ENCODE data around the gene PCBP4.

Gene PCBP4

GRCh38 chr3:51954713-51955112, 12.5 kb downstream of the PCBP4 start:
- no peak for DNase-seq

DNA sequence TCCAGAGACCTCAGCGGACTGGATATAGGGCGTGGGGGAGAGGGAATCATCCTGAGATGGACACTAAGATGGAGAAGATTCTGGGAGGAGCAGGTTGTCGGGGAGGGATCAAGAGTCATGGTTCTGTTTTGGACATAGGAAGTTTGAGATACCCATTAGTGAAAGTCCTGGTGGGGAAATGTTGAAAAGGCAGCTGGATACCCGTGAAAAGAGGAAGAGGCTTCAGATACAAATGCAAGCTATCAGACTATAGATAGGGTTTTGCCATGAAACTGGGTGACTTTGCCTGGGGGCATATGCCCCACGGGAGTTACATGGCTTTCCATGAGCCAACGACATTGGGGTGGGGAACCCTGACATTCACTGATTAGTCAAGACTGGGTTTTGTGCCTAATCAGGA, 13.1 kb downstream of the PCBP4 start:
- no peak for DNase-seq

DNA sequence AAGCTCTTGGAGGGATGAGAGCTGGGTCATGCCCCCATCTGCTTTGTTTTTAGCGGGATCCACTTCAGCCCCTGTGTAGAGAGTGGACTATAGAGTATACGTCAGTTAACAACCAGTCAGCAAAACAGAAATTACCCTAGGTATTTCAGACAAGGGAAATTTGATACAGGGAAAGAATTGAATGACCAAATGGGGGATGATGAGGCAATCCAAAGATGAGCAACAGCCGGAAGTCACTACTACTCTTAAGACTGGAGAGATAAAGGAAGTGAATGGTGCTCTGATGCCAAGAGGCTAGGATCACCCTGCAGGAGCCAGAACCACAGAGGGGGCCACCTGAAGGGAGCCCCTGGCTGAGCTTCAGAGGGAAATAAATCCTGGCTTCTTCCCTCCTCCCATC, 13.8 kb downstream of the PCBP4 start:
- DNase-seq = no peak

DNA sequence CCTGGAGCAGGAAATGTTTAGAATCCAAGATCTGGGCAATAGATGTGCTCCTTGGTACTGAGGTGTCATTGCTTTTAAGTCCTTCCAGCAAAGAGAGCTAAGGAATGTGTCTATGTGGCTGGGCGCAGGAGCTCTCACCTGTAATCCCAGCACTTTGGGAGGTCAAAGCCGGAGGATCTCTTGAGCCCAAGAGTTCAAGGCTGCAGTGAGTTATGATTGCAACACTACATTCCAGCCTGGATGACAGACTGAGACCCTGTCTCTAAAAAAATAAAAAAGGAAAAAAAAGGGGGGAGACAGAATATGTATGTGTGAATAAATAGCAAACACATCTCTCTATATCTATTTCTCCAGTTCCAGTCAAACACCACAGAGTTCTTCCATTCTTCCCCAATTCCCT, 16.4 kb downstream of the PCBP4 start:
- no peak for DNase-seq

- no peak for DNase-seq
Observed at GRCh38 chr3:51949121-51949520, 18.1 kb downstream of the PCBP4 start.

DNA sequence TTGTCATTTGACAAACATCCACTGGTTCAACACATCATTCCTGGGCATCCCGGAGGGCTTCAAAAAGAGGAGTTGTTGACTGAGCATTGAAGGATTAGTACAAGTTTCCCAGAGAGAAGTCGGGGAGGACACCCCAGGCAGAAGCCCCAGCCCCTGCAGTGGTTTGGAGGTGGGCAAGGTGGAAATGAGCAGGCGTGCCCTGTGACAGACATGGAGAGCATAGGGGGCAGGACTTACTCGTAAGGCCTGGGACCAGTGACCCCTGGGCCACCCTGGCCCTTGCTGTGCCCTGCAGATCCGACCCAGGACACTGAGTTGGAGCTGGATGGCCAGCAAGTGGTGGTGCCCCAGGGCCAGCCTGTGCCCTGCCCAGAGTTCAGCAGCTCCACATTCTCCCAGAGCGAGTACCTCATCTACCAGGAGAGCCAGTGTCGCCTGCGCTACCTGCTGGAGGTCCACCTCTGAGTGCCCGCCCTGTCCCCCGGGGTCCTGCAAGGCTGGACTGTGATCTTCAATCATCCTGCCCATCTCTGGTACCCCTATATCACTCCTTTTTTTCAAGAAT, 19.2 kb downstream of the PCBP4 start:
- DNase-seq = no peak

DNA sequence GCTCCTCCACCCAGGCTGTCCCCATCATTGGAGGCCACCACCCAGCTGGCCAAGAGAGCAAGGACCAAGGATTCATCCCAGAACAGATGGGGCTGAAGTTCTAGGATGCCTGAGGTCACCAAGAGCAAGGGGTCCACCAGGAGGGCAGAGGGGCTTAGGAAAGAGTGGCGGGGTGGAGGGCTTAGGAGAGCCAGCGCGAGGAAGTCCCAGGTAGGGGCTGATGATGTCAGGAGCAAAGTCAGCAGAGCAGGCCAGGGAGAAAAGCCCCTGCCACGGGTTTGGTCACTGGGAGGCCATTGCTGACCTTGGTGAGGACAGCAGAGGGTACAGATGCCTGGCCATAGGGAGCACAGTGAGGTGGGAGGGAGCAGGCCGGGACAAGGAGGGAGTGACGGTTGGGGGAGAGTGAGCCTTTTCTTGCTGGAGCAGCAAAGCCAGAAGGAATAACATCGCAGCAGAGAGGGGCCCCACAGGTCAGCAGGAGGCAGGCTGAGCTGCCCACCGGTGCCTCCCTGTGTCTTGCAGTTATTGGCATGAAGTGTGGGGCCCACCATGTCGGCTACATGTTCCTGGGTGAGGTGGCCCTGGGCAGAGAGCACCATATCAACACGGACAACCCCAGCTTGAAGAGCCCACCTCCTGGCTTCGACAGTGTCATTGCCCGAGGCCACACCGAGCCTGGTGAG, 19.9 kb downstream of the PCBP4 start:
- no peak for DNase-seq

GRCh38 chr3:51946796-51947195, 20.5 kb downstream of the PCBP4 start:
- no peak for DNase-seq

GRCh38 chr3:51945926-51946705, 21.1 kb downstream of the PCBP4 start:
- no peak for DNase-seq

- no peak for DNase-seq
Observed at GRCh38 chr3:51945031-51945840, 22.0 kb downstream of the PCBP4 start.

- no peak for DNase-seq
Observed at GRCh38 chr3:51944451-51945021, 22.7 kb downstream of the PCBP4 start.

DNA sequence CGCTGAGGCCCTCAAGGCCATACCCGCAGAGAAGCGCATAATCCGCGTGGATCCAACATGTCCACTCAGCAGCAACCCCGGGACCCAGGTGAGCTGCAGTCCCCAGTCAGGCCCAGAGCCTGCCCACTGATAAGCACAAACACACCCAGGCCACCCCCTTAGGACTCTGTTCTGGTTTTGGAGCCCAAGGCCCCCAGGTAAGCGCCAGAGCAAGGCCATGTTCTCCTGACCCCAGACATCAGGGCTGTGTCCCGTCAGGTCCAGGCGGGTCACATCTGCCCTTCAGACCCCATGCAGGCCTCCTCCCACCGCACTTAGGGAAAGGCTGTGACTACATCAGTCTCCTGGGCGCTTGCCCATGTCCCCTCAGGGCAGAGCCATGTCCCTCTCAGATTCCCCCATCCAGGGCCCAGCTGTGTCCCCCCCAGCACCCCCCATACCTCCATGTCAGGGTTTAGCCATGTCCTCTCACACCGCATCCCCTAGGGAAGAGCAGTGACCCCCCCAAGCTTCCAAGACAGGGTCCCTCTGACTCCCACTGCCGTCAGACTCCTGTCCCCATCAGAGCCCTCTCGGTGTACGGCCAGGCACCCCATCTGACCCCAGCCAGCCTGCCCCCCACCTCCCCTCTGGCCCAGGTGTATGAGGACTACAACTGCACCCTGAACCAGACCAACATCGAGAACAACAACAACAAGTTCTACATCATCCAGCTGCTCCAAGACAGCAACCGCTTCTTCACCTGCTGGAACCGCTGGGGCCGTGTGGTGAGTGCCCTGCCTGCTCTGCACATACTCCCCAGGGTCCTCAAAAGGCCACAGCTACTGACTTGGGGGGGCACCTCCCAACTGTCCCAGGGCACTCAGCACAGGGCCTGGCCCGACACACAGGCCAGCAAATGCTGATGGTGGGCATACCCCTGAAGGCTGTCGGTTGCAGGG, 23.5 kb downstream of the PCBP4 start:
- DNase-seq = no peak

GRCh38 chr3:51942603-51943450, 24.4 kb downstream of the PCBP4 start:
- no peak for DNase-seq

- peak; percentile 98 for DNase-seq
Observed at GRCh38 chr3:51941798-51942602, 25.3 kb downstream of the PCBP4 start, which contains the start of the genes PARP3 and RRP9. PARP3 (plus strand) TSS chr3:51942363; CDS start chr3:51943356, 993 bp downstream. RRP9 (minus strand) TSS chr3:51941904; CDS start chr3:51941867, 37 bp downstream.

- no peak for DNase-seq
Observed at GRCh38 chr3:51941463-51941797, 25.8 kb downstream of the PCBP4 start.

DNA sequence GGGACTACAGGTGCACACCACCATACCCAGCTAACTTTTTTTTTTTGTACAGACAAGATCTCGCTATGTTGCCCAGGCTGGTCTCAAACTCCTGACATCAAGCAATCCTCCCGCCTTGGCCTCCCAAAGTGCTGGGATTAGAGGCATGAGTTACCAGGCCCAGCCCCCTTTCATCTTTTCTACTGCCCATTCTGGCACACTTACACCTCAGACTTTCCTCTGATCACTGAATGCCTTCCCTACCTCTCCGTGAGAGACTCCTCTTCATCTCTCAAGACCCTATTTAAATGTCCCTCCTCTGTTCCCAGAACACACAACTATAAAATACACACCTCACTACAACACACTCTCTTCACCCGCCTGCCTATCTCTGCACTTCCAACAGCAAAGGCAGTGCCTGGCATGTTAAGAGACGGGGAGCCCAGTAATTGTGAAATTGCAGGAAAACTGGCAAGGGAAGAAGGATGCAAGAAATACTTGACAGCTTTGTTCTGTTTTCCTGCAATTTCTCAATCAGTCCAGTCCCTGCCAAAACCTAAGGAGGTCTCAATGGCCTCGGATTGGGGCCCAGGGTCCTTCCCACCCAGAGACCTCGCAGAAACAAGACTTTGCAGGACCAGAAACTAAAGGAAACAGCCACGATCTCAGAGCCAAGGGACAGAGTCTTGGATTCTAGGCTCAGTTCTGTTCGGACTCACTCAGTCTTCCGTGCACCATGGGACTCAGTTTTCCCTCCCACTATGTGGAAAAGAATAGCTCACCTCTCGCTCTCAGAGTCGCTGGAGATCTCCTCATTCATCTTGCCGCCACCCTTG, 26.4 kb downstream of the PCBP4 start:
- DNase-seq = no peak

- no peak for DNase-seq
Observed at GRCh38 chr3:51938780-51939425, 28.4 kb downstream of the PCBP4 start.

Data from NCI-H1105 (cell line).